ENCODE measurements around the gene CDH13.

The CDH13 gene

DNA sequence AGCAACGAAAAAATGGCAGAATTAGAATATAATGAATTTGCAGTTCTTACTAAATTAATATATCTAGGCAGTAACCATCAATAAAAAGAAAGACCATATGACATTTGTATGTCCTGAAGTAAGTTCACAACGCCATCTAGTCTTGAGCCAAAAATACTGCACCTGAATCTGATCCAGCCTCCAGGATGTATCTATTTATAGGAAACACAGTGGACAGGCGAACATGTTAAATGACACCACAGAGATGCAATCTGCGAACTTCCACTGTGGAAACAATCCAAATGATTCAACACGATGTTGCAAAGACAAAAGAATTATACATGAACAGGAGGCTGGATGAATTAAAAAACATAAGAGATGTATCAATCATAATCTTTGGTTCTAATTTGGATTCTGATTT, 197.6 kb downstream of the CDH13 start:
- no peak for DNase-seq (ENCODE audit: extremely low read depth, insufficient read length)
- no peaks in the 10 kb centered on the region for H3K36me3 ChIP-seq (ENCODE audit: control insufficient read depth, insufficient read depth, low read length)
- no peaks in the 10 kb centered on the region; the same call in 1 of the 2 replicates for H3K27me3 ChIP-seq (replicated peaks; ENCODE audit: control insufficient read depth, insufficient read depth, low read length)
- no peak overlapping the region for H3K4me3 ChIP-seq (replicated peaks; ENCODE audit: low read depth, low read length)
- TF ChIP-seq, protein P1, sequence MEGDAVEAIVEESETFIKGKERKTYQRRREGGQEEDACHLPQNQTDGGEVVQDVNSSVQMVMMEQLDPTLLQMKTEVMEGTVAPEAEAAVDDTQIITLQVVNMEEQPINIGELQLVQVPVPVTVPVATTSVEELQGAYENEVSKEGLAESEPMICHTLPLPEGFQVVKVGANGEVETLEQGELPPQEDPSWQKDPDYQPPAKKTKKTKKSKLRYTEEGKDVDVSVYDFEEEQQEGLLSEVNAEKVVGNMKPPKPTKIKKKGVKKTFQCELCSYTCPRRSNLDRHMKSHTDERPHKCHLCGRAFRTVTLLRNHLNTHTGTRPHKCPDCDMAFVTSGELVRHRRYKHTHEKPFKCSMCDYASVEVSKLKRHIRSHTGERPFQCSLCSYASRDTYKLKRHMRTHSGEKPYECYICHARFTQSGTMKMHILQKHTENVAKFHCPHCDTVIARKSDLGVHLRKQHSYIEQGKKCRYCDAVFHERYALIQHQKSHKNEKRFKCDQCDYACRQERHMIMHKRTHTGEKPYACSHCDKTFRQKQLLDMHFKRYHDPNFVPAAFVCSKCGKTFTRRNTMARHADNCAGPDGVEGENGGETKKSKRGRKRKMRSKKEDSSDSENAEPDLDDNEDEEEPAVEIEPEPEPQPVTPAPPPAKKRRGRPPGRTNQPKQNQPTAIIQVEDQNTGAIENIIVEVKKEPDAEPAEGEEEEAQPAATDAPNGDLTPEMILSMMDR (IDR thresholded peaks at IDR 0.05; ENCODE audit: insufficient read depth, low read length, poor library complexity, severe bottlenecking) = no peak

GRCh38 chr16:82829301-82829700, 202.5 kb downstream of the CDH13 start:
- TF ChIP-seq, protein P1 (IDR thresholded peaks at IDR 0.05; ENCODE audit: insufficient read depth, low read length, poor library complexity, severe bottlenecking) = no peak
- no peak overlapping the region for H3K4me3 ChIP-seq (replicated peaks; ENCODE audit: low read depth, low read length)
- H3K27me3 ChIP-seq (replicated peaks; ENCODE audit: control insufficient read depth, insufficient read depth, low read length) = no peaks in the 10 kb centered on the region
- no peak for DNase-seq (ENCODE audit: extremely low read depth, insufficient read length)
- no peaks in the 10 kb centered on the region for H3K36me3 ChIP-seq (ENCODE audit: control insufficient read depth, insufficient read depth, low read length)

- no peak for DNase-seq (ENCODE audit: extremely low read depth, insufficient read length)
- H3K27me3 ChIP-seq (replicated peaks; ENCODE audit: control insufficient read depth, insufficient read depth, low read length) = no peaks in the 10 kb centered on the region
- no peaks in the 10 kb centered on the region for H3K36me3 ChIP-seq (ENCODE audit: control insufficient read depth, insufficient read depth, low read length)
- TF ChIP-seq, protein P1 (IDR thresholded peaks at IDR 0.05; ENCODE audit: insufficient read depth, low read length, poor library complexity, severe bottlenecking) = no peak
- H3K4me3 ChIP-seq (replicated peaks; ENCODE audit: low read depth, low read length) = no peak overlapping the region
These were observed 204.2 kb downstream of the CDH13 start for GRCh38 chr16:82830944-82831343.

GRCh38 chr16:82832821-82833220, 206.1 kb downstream of the CDH13 start:
- H3K36me3 ChIP-seq (ENCODE audit: control insufficient read depth, insufficient read depth, low read length) = no peaks in the 10 kb centered on the region
- H3K27me3 ChIP-seq (replicated peaks; ENCODE audit: control insufficient read depth, insufficient read depth, low read length) = no peaks in the 10 kb centered on the region
- no peak for DNase-seq (ENCODE audit: extremely low read depth, insufficient read length)
- H3K4me3 ChIP-seq (replicated peaks; ENCODE audit: low read depth, low read length) = no peak overlapping the region
- TF ChIP-seq, protein P1 (IDR thresholded peaks at IDR 0.05; ENCODE audit: insufficient read depth, low read length, poor library complexity, severe bottlenecking) = no peak

GRCh38 chr16:82833378-82833993, 206.7 kb downstream of the CDH13 start:
- DNase-seq (ENCODE audit: extremely low read depth, insufficient read length) = no peak
- Histone ChIP-seq H3K27me3 (replicated peaks; ENCODE audit: control insufficient read depth, insufficient read depth, low read length) (no peaks in the 10 kb centered on the region), H3K36me3 (ENCODE audit: control insufficient read depth, insufficient read depth, low read length) (no peaks in the 10 kb centered on the region), H3K4me3 (replicated peaks; ENCODE audit: low read depth, low read length) (no peak overlapping the region)
- TF ChIP-seq, protein P1 (IDR thresholded peaks at IDR 0.05; ENCODE audit: insufficient read depth, low read length, poor library complexity, severe bottlenecking) = no peak
